T-helper 1 cell treated with Interleukin-12 subunit alpha and Interleukin-12 subunit beta and Interleukin-4 antibody, amounts not matched to agents 30 μg/mL and 1 μg/mL, for 36 hours (primary cell): ENCODE results near the gene FCHO1.
A peak's percentile ranks its signal among the peaks of the same experiment; 100 is the strongest.

Experiments
- H3K27ac Mint-ChIP-seq: one replicate; pipeline ENCODE4 v1.8.0; 2021; ENCODE audit warnings: mild to moderate bottlenecking, mixed read lengths
- H3K27me3 Mint-ChIP-seq: one replicate; pipeline ENCODE4 v1.8.0; 2021; ENCODE audit warnings: low read depth, mixed read lengths
- H3K36me3 Mint-ChIP-seq: one replicate; pipeline ENCODE4 v1.8.0; 2021; ENCODE audit warnings: low read depth, mixed read lengths
- H3K4me1 Mint-ChIP-seq: one replicate; pipeline ENCODE4 v1.8.0; 2021; ENCODE audit warnings: low read depth, mixed read lengths
- H3K4me3 Mint-ChIP-seq: one replicate; pipeline ENCODE4 v1.8.0; 2021; ENCODE audit warnings: mild to moderate bottlenecking, moderate library complexity, mixed read lengths
- H3K9me3 Mint-ChIP-seq: one replicate; pipeline ENCODE4 v1.8.0; 2021; ENCODE audit warnings: mixed read lengths

The FCHO1 gene

DNA sequence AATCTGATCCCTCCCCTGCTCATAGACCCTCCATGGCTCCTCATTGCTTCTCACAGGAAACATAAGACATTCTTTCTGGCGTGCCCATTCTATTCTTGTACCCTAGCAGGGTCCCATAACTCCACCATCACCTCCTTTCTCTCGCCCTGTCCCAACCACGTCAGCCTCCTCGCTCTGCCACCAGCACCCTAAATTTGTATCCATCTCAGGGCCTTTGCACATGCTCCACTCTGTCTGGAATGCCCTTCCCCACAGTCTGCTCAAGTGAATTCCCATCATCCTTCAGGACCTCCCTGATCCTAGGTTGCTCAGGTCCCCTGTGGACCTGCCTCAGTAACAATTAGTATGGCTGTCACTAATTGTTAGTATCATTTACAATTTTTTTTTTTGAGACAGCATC is 54.1 kb downstream of the FCHO1 start:
- peaks cover 2% of the 10 kb centered on the region for H3K36me3 Mint-ChIP-seq
- H3K9me3 Mint-ChIP-seq = no peaks in the 10 kb centered on the region
- peaks cover 13% of the 10 kb centered on the region for H3K27me3 Mint-ChIP-seq
- no peak overlapping the region for H3K4me3 Mint-ChIP-seq
- H3K4me1 Mint-ChIP-seq = peaks cover 19% of the 10 kb centered on the region
- H3K27ac Mint-ChIP-seq = no peak overlapping the region

DNA sequence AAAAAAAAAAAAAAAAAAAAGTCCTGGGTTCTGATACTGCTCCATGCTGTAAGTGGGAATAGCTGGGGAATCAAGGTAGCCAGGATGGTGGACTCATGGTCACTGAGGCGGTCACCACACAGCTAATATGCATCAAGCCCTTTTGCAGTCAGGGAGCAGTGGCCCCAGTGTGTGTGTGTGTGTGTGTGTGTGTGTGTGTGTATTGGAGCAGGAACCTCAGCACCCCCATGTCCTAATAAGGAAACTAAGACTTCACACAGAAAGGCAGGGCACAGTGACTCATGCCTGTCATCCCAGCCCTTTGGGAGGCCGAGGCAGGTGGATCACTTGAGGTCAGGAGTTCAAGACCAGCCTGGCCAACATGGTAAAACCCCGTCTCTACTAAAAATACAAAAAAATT is 55.7 kb downstream of the FCHO1 start:
- H3K27me3 Mint-ChIP-seq = peaks cover 13% of the 10 kb centered on the region
- no peak overlapping the region for H3K4me3 Mint-ChIP-seq

DNA sequence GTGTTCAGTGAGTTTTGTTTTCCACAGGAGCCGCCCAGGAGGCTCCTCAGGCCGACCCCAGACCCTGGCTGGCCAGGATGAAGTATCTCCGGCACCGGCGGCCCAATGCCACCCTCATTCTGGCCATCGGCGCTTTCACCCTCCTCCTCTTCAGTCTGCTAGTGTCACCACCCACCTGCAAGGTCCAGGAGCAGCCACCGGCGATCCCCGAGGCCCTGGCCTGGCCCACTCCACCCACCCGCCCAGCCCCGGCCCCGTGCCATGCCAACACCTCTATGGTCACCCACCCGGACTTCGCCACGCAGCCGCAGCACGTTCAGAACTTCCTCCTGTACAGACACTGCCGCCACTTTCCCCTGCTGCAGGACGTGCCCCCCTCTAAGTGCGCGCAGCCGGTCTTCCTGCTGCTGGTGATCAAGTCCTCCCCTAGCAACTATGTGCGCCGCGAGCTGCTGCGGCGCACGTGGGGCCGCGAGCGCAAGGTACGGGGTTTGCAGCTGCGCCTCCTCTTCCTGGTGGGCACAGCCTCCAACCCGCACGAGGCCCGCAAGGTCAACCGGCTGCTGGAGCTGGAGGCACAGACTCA is 56.5 kb downstream of the FCHO1 start:
- no peak overlapping the region for H3K27ac Mint-ChIP-seq
- peaks cover 15% of the 10 kb centered on the region for H3K4me1 Mint-ChIP-seq
- H3K36me3 Mint-ChIP-seq = peaks cover 2% of the 10 kb centered on the region

More for the DNA sequence above, 55.7 kb downstream of the FCHO1 start:
- Mint-ChIP-seq H3K9me3 (no peaks in the 10 kb centered on the region), H3K36me3 (peaks cover 2% of the 10 kb centered on the region), H3K27ac (no peak overlapping the region), H3K4me1 (peaks cover 19% of the 10 kb centered on the region)

DNA sequence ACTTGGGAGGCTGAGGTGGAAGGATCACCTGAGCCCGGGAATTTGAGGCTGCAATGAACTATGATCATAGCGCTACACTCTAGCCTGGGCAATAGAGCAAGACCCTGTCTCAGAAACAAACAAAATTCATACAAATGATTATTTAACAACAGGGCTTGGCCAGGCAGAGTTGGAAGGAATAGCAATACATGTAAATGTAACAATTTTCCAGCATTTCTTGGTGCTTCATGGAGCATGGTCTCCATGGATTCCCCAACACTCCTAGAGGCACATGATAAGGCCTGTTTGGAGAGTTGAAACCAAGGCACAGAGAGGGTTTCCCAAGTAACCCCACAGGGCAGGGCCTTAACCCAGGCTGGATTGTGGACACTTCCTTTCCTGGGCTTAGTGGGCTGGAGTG is 59.8 kb downstream of the FCHO1 start:
- H3K27ac Mint-ChIP-seq = no peak overlapping the region
- H3K4me1 Mint-ChIP-seq = peaks cover 4% of the 10 kb centered on the region
- peaks cover under 1% of the 10 kb centered on the region for H3K36me3 Mint-ChIP-seq
- H3K9me3 Mint-ChIP-seq = no peaks in the 10 kb centered on the region
- H3K27me3 Mint-ChIP-seq = peaks cover 9% of the 10 kb centered on the region
- no peak overlapping the region for H3K4me3 Mint-ChIP-seq

More for the DNA sequence above, 56.5 kb downstream of the FCHO1 start:
- Mint-ChIP-seq H3K9me3 (no peaks in the 10 kb centered on the region), H3K4me3 (no peak overlapping the region), H3K27me3 (peaks cover 9% of the 10 kb centered on the region)

DNA sequence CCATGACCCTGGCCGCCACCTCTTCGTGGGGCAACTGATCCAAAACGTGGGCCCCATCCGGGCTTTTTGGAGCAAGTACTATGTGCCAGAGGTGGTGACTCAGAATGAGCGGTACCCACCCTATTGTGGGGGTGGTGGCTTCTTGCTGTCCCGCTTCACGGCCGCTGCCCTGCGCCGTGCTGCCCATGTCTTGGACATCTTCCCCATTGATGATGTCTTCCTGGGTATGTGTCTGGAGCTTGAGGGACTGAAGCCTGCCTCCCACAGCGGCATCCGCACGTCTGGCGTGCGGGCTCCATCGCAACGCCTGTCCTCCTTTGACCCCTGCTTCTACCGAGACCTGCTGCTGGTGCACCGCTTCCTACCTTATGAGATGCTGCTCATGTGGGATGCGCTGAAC is 60.4 kb downstream of the FCHO1 start:
- peaks cover 3% of the 10 kb centered on the region for H3K4me1 Mint-ChIP-seq
- H3K36me3 Mint-ChIP-seq = peaks cover 5% of the 10 kb centered on the region
- H3K4me3 Mint-ChIP-seq = no peak overlapping the region
- peaks cover 9% of the 10 kb centered on the region for H3K27me3 Mint-ChIP-seq
- H3K9me3 Mint-ChIP-seq = no peaks in the 10 kb centered on the region
- H3K27ac Mint-ChIP-seq = no peak overlapping the region

DNA sequence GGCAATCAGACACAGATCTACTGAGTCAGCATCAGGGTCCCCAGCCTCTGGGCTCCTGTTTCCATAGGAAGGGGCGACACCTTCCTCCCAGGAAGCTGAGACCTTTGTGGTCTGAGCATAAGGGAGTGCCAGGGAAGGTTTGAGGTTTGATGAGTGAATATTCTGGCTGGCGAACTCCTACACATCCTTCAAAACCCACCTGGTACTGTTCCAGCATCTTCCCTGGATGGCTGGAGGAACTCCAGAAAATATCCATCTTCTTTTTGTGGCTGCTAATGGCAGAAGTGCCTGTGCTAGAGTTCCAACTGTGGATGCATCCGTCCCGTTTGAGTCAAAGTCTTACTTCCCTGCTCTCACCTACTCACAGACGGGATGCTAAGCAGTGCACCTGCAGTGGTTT is 60.8 kb downstream of the FCHO1 start:
- Mint-ChIP-seq H3K9me3 (no peaks in the 10 kb centered on the region), H3K4me1 (peaks cover 3% of the 10 kb centered on the region)

DNA sequence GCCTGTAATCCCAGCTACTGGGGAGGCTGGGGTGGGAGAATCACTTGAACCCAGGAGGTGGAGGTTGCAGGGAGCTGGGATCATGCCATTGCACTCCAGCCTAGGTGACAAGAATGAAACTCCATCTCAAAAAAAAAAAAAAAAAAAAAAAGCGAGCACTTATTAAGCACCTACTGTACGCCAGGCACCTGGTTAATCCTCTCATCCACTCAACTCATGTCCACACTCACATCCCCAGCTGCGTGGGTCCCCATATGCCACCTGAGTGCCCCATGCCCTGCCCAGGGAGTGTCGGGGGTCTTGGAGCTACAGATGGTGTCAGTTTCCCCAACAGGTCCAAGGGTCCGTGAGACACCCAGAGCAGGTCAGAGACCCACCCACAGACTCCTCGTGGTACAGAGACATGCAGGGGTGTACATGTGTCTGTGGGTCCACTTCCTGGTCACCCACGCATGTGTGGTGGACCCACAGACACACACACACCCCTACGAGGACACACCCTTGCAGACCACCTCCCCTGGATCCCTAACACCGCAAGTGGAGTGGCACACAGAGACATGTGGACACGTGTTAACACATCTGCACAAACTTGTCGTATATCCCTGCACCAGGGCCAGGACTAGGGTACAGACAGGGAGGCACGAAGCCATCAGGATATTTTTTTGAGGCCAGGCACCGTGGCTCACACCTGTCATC is 66.5 kb downstream of the FCHO1 start:
- Mint-ChIP-seq H3K4me1 (no peaks in the 10 kb centered on the region), H3K27ac (no peak overlapping the region), H3K36me3 (peaks cover 5% of the 10 kb centered on the region), H3K27me3 (no peaks in the 10 kb centered on the region), H3K9me3 (no peaks in the 10 kb centered on the region), H3K4me3 (no peak overlapping the region)

More for the DNA sequence above, 60.8 kb downstream of the FCHO1 start:
- Mint-ChIP-seq H3K4me3 (no peak overlapping the region), H3K36me3 (peaks cover 5% of the 10 kb centered on the region), H3K27ac (no peak overlapping the region), H3K27me3 (peaks cover 9% of the 10 kb centered on the region)

DNA sequence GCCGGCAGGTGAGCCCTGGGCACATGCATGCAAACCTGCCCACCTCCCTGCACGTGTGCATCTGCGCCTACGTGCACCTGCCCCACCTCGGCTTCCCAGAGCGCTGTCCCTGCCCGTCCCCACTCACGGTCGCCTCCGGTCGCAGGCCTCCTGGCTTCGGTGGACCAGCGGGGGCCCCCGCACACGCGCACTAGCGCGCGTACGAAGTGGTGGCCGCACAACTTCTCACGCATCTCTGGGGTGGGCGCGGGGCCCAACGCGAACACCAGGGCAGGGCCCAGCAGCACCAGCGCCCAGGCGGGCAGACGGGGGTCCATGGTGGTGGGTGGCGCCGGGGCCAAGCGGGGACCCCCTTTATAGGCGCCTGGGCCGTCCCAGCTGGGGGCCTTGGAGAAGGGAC is 69.9 kb downstream of the FCHO1 start, which contains the start of gene INSL3:
TSS of gene INSL3 (minus strand) at position 330 of the 400 bp plus-strand sequence. CDS start at position 317, 13 bp downstream.
- no peaks in the 10 kb centered on the region for H3K27me3 Mint-ChIP-seq
- H3K9me3 Mint-ChIP-seq = no peaks in the 10 kb centered on the region
- no peaks in the 10 kb centered on the region for H3K4me1 Mint-ChIP-seq
- peaks cover 12% of the 10 kb centered on the region for H3K36me3 Mint-ChIP-seq
- no peak within 1 kb of the TSS for H3K27ac Mint-ChIP-seq
- no peak within 1 kb of the TSS for H3K4me3 Mint-ChIP-seq

DNA sequence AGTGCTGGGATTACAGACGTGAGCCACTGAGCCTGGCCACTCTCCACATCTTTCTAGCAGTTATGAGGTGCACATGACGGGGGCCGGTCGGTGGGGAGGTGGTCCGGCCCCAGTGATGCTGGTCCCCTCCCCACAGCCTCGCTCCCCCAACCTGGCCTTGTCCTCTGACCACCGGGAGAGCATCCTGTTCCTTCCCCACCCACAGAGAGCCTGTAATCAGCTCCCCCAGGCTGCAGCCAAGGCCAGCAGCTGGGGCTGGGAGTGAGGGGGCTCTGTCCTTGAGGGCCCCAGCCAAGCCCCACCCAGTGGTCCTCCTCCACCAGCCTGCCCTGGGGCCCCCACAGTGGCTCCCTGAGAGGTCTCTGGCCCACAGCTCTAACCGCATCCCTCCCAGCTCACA is 73.1 kb downstream of the FCHO1 start:
- Mint-ChIP-seq H3K4me3 (no peak overlapping the region), H3K36me3 (peaks cover 22% of the 10 kb centered on the region), H3K27ac (no peak overlapping the region)

DNA sequence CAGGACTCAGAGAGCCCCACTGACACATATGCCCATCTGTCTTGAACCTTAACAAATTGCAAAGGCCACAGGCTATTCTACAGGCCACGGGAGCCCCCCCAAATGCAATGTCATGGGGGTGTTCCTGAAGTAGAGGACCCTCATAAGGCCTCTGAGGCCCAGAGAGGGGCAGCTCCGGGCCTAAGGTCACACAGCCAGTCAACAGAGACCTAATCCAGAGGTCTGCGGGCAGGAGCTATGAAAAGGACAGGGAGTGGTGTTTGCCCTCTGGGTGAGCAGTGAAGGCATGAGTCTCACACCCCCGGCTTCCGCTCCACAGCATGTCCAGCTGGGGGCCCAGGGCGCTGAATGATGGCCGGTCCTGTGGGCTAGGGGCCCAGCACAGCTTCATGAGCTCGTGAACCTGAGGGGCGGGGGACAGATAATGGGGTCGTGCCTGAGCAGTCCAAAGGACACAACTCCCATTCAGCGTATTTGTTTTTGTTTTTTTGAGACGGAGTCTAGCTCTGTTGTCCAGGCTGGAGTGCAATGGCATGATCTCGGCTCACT is 75.3 kb downstream of the FCHO1 start:
- peaks cover 7% of the 10 kb centered on the region for H3K4me1 Mint-ChIP-seq
- H3K27me3 Mint-ChIP-seq = no peaks in the 10 kb centered on the region
- no peaks in the 10 kb centered on the region for H3K9me3 Mint-ChIP-seq
- H3K4me3 Mint-ChIP-seq = no peak overlapping the region
- H3K36me3 Mint-ChIP-seq = peaks cover 37% of the 10 kb centered on the region
- H3K27ac Mint-ChIP-seq = no peak overlapping the region

More for the DNA sequence above, 73.1 kb downstream of the FCHO1 start:
- Mint-ChIP-seq H3K4me1 (peaks cover 4% of the 10 kb centered on the region), H3K27me3 (no peaks in the 10 kb centered on the region), H3K9me3 (no peaks in the 10 kb centered on the region)

DNA sequence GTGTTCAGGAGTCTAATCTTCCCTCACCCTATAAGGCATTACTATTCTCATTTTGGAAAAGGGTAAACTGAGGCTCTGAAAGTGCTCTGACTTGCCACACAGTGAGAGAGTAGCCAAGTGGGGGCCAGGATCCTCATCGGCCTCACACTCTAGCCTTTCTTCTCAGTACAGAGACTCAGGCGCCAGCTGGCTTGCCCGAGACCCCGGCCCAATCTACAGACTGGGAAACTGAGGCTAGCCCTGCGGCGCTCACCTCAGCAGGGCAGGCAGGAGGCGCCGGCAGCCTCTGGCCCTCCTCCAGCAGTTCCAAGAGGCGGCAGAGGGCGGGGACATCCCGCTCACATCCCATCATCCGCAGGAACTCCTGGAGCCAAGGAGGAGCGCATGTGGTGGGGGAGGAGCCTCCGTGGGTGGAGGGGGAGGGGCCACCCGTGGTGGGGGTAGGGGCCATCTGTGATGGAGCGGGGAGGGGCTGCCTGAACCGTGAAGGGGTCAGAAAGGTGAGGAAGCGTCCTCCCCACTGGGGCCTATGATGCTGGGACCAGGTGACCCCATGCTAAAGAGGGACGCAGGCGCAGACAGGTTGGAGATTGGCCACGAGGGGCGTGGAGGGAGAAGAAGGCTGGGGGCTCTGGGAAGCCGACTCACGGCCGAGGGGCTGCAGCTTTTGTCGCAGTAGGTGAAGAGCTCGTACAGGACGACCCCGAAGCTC is 78.7 kb downstream of the FCHO1 start:
- peaks cover 53% of the 10 kb centered on the region for H3K36me3 Mint-ChIP-seq
- H3K4me1 Mint-ChIP-seq = peaks cover 14% of the 10 kb centered on the region
- H3K27ac Mint-ChIP-seq = peak overlapping the region; percentile 36
- no peaks in the 10 kb centered on the region for H3K9me3 Mint-ChIP-seq
- no peak overlapping the region for H3K4me3 Mint-ChIP-seq
- H3K27me3 Mint-ChIP-seq = no peaks in the 10 kb centered on the region

DNA sequence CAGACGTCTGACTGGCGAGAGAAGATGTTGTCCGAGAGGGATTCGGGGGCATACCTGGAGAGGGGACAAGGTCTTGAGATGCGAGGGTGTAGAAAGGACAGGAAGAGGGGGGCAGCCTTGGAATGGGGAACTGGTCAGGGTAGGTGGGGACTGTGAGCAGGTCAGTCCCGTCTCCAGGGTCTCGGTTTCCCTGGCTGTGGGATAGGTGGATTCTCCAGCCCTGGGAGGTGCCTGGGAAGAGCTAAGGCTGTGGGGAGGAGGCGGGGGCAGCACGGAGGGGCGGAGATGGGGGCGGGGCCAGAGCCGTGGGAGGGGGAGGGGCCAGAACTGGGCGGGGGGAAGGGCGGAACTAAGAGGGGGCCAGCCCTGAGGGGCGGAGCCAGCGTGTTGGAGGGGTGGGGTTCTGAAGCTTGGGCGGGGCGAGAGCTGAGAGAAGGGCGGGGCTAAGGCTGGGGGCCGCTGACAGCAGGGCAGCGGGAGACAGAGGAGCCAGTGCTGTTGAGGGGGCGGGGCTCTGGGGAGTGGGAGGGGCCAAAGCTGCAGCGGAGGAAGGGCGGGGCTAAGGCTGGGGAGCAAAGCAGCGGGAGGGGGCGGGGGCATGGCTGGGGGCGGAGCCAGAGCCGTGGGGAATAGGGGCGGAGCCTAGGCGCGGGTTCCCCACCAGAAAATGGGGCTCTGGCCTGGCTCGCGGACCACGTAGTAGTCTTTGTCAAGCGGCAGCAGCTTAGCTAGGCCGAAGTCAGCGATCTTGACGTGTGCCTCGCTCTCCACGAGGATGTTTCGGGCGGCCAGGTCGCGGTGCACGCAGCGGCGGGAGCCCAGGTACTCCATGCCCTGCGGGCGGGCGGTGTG is 79.5 kb downstream of the FCHO1 start:
- Mint-ChIP-seq H3K27ac (peak overlapping the region; percentile 36), H3K4me3 (no peak overlapping the region), H3K36me3 (peaks cover 58% of the 10 kb centered on the region), H3K9me3 (no peaks in the 10 kb centered on the region), H3K27me3 (no peaks in the 10 kb centered on the region), H3K4me1 (peaks cover 19% of the 10 kb centered on the region)

DNA sequence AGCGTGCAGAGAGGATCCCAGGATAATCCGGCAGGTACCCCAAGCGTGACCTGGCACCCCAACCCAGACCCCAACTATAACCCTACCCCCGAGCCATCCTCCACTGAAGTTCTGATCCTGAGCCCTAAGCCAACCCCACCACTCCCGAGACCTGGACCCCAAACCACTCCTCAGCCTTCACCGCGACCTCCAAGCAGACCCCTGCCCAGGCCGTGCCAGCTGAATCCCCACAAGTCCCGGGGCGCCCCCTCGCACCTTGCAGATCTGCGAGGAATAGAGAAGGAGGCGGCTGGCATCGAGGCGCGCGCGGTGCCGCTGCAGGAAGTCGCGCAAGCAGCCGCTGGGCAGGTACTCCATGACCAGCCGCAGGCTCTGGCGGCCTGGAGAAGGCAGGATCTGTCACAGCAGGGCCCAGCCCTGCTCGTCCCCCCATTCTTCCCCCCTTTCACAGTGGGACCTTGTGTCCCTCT is 80.2 kb downstream of the FCHO1 start:
- Mint-ChIP-seq H3K4me1 (peaks cover 20% of the 10 kb centered on the region), H3K27me3 (no peaks in the 10 kb centered on the region), H3K4me3 (no peak overlapping the region), H3K9me3 (no peaks in the 10 kb centered on the region), H3K36me3 (peaks cover 61% of the 10 kb centered on the region), H3K27ac (no peak overlapping the region)
